H9 (cell line): ENCODE results near the gene UQCC3. TPM values are rescaled to one million over a fixed set of nuclear protein-coding genes. Genes with fewer than 3 reads are reported as not detected.

Experiments
- DNase-seq: peaks from one replicate; pipeline ENCODE4 v3.0.0-alpha.2; 2017
- H2AFZ ChIP-seq: one replicate; pipeline ENCODE4 v1.6.1; 2013; ENCODE audit warnings: mild to moderate bottlenecking, low read length, control low read depth, moderate library complexity
- H2AK5ac ChIP-seq: 2 replicates; pipeline ENCODE4 v1.6.1; 2013; ENCODE audit warnings: low read length, control low read depth, mixed read lengths; ENCODE audit not compliant: insufficient read length
- H2BK120ac ChIP-seq: one replicate; pipeline ENCODE4 v1.6.1; 2013; ENCODE audit warnings: low read depth, mild to moderate bottlenecking, low read length, control low read depth, inconsistent platforms; ENCODE audit not compliant: poor library complexity, severe bottlenecking
- H2BK12ac ChIP-seq: 2 replicates; pipeline ENCODE4 v1.6.1; 2013; ENCODE audit warnings: low read length, control low read depth, mixed read lengths, low read depth; ENCODE audit not compliant: insufficient read length
- H2BK15ac ChIP-seq: 2 replicates; pipeline ENCODE4 v1.6.1; 2013; ENCODE audit warnings: low read depth, low read length, control low read depth
- H2BK20ac ChIP-seq: one replicate; pipeline ENCODE4 v1.6.1; 2013; ENCODE audit warnings: low read depth, mild to moderate bottlenecking, low read length, control low read depth, inconsistent platforms; ENCODE audit not compliant: poor library complexity, severe bottlenecking
- H2BK5ac ChIP-seq: 2 replicates; pipeline ENCODE4 v1.6.1; 2013; ENCODE audit warnings: low read length, control low read depth, mixed read lengths; ENCODE audit not compliant: insufficient read length
- H3K14ac ChIP-seq: 2 replicates; pipeline ENCODE4 v1.6.1; 2013; ENCODE audit warnings: low read length, control low read depth; ENCODE audit not compliant: insufficient read depth
- H3K18ac ChIP-seq: 2 replicates; pipeline ENCODE4 v1.6.1; 2013; ENCODE audit warnings: low read depth, mild to moderate bottlenecking, mixed read lengths, low read length, control low read depth; ENCODE audit not compliant: insufficient read length
- H3K23ac ChIP-seq: 2 replicates; pipeline ENCODE4 v1.6.1; 2013; ENCODE audit warnings: low read length, control low read depth, mixed read lengths, low read depth; ENCODE audit not compliant: insufficient read length
- H3K23me2 ChIP-seq: 2 replicates; pipeline ENCODE4 v1.6.1; 2013; ENCODE audit warnings: low read depth, mild to moderate bottlenecking, mixed read lengths, low read length, control low read depth; ENCODE audit not compliant: insufficient read length, poor library complexity, severe bottlenecking
- H3K27ac ChIP-seq: 2 replicates; pipeline ENCODE4 v1.5.1; 2013; ENCODE audit warnings: low read length, control low read depth, mixed read lengths, low read depth; ENCODE audit not compliant: insufficient read length
- H3K27me3 ChIP-seq: 2 replicates; pipeline ENCODE4 v1.6.1; 2013; ENCODE audit warnings: low read length, control low read depth, inconsistent platforms; ENCODE audit not compliant: insufficient read depth
- H3K4ac ChIP-seq: 2 replicates; pipeline ENCODE4 v1.6.1; 2013; ENCODE audit warnings: low read depth, mild to moderate bottlenecking, control low read depth, inconsistent platforms, low read length, moderate library complexity
- H3K4me1 ChIP-seq: 2 replicates; pipeline ENCODE4 v1.6.1; 2013; ENCODE audit warnings: low read length, control low read depth, inconsistent platforms; ENCODE audit not compliant: insufficient read depth
- H3K4me2 ChIP-seq: 2 replicates; pipeline ENCODE4 v1.6.1; 2013; ENCODE audit warnings: low read length, control low read depth, mixed read lengths; ENCODE audit not compliant: insufficient read length, insufficient read depth
- H3K56ac ChIP-seq: 2 replicates; pipeline ENCODE4 v1.6.1; 2013; ENCODE audit warnings: low read depth, mild to moderate bottlenecking, mixed read lengths, low read length, control low read depth; ENCODE audit not compliant: insufficient read length
- H3K79me1 ChIP-seq: 2 replicates; pipeline ENCODE4 v1.6.1; 2013; ENCODE audit warnings: low read depth, mild to moderate bottlenecking, moderate library complexity, low read length, control low read depth, inconsistent platforms; ENCODE audit not compliant: insufficient read depth, poor library complexity, severe bottlenecking
- H3K79me2 ChIP-seq: 2 replicates; pipeline ENCODE4 v1.6.1; 2013; ENCODE audit warnings: low read length, control low read depth, inconsistent platforms; ENCODE audit not compliant: insufficient read depth
- H3K9ac ChIP-seq: 2 replicates; pipeline ENCODE4 v1.6.1; 2013; ENCODE audit warnings: low read length, control low read depth, mixed read lengths; ENCODE audit not compliant: insufficient read length; ENCODE audit errors: extremely low read depth
- H3K9me3 ChIP-seq: one replicate; pipeline ENCODE4 v1.6.1; 2013; ENCODE audit warnings: low read depth, low read length, inconsistent platforms; ENCODE audit not compliant: control insufficient read depth
- H3T11ph ChIP-seq: one replicate; pipeline ENCODE4 v1.6.1; 2013; ENCODE audit warnings: mild to moderate bottlenecking, low read length, control low read depth, inconsistent platforms
- H4K20me1 ChIP-seq: one replicate; pipeline ENCODE4 v1.6.1; 2013; ENCODE audit not compliant: control insufficient read depth, insufficient read length, insufficient read depth
- H4K5ac ChIP-seq: 2 replicates; pipeline ENCODE4 v1.6.1; 2013; ENCODE audit warnings: low read depth, mild to moderate bottlenecking, mixed read lengths, low read length, control low read depth; ENCODE audit not compliant: insufficient read length
- H4K8ac ChIP-seq: replicated peaks from 2 replicates; pipeline ENCODE4 v1.6.1; 2013; ENCODE audit warnings: low read length, control low read depth, mixed read lengths, low read depth; ENCODE audit not compliant: insufficient read length
- H4K91ac ChIP-seq: 2 replicates; pipeline ENCODE4 v1.6.1; 2013; ENCODE audit warnings: low read depth, mild to moderate bottlenecking, moderate library complexity, mixed read lengths, low read length, control low read depth; ENCODE audit not compliant: insufficient read length
- H3K27ac Mint-ChIP-seq, 3 experiments: 2 replicates in 2 of 3; 3 replicates in 1 of 3; pipeline ENCODE4 v1.8.0; 2020 to 2021; ENCODE audit warnings: mixed read lengths in 3 of 3, mild to moderate bottlenecking in 1 of 3, moderate library complexity in 1 of 3
- H3K27me3 Mint-ChIP-seq: 2 replicates; pipeline ENCODE4 v1.8.0; 2021; ENCODE audit warnings: low read depth, mild to moderate bottlenecking, moderate library complexity, mixed read lengths
- H3K36me3 Mint-ChIP-seq, 3 experiments: 2 replicates in 2 of 3; 3 replicates in 1 of 3; pipeline ENCODE4 v1.8.0; 2020 to 2021; ENCODE audit warnings: low read depth in 3 of 3, mixed read lengths in 3 of 3; ENCODE audit not compliant: insufficient read depth in 1 of 3
- H3K4me1 Mint-ChIP-seq, 2 experiments: 2 replicates each; pipeline ENCODE4 v1.8.0; 2020; ENCODE audit warnings: mixed read lengths in 2 of 2
- H3K4me3 Mint-ChIP-seq, 2 experiments: 2 replicates in 1 of 2; 3 replicates in 1 of 2; pipeline ENCODE4 v1.8.0; 2020 to 2021; ENCODE audit warnings: mild to moderate bottlenecking in 2 of 2, mixed read lengths in 2 of 2, moderate library complexity in 1 of 2
- H3K9me3 Mint-ChIP-seq, 2 experiments: 2 replicates in 1 of 2; 3 replicates in 1 of 2; pipeline ENCODE4 v1.8.0; 2020; ENCODE audit warnings: mild to moderate bottlenecking in 2 of 2, mixed read lengths in 2 of 2, moderate library complexity in 1 of 2
- WGBS: extraction: QIAGEN DNeasy Blood & Tissue Kit; methylation state at CpG from one replicate; pipeline ENCODE4 v1.1.7; 2013; ENCODE audit warnings: missing lambda C conversion rate, low lambda C conversion rate, mixed read lengths; ENCODE audit not compliant: insufficient read length; ENCODE audit errors: extremely low coverage; 5-methylcytosine and 5-hydroxymethylcytosine counted together
- total RNA-seq: library from RNA; stranded (reverse); gene quantifications from 2 replicates; pipeline ENCODE4 v1.2.1, GENCODE V29; 2021
- TF ChIP-seq, protein P1 (sequence below): fragments of 200-600 bp; sonication (generic); conservative IDR thresholded peaks from 3 replicates; pipeline ENCODE4 v1.8.0; 2021; ENCODE audit warnings: antibody characterized with exemption, mild to moderate bottlenecking

Gene UQCC3
- total RNA-seq, 1 experiment from 2014 or later: 11.1 TPM

DNA sequence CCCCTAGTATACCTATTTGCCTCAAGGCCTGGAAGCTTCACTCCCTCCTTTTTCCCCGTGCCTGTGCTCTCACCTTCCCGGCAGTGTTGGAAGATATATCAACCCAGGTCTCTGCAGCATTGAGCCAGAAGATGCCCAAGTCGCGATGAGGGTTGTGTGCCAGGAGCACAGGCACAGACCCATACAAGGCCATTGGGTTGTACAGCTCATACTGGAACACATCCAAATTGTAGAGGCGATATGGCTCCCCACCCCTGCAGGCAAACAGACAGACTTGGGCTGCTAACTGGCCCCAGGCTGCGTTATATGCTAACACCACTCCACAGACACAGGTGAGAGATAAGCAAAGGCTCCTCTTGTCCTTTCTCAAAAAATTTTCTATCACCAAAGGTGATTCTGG is 39.0 kb upstream of the UQCC3 start:
- Histone ChIP-seq H4K8ac (no peak overlapping the region), H3K27me3 (no peaks in the 10 kb centered on the region), H2BK120ac (no peak overlapping the region), H3K79me2 (no peaks in the 10 kb centered on the region), H3K14ac (no peak overlapping the region), H2BK12ac (no peak overlapping the region), H4K91ac (no peak overlapping the region), H3K4ac (no peak overlapping the region), H2BK20ac (no peak overlapping the region), H3K4me2 (no peak overlapping the region), H4K20me1 (no peaks in the 10 kb centered on the region), H4K5ac (no peak overlapping the region), H3K79me1 (no peaks in the 10 kb centered on the region), H3K23me2 (no peaks in the 10 kb centered on the region), H3K27ac (no peak overlapping the region), H3K23ac (no peak overlapping the region), H2AFZ (no peak overlapping the region), H2AK5ac (no peak overlapping the region), H2BK15ac (no peak overlapping the region), H3K9ac (no peak overlapping the region), H2BK5ac (no peak overlapping the region), H3K4me1 (no peaks in the 10 kb centered on the region), H3K9me3 (no peaks in the 10 kb centered on the region), H3K56ac (no peak overlapping the region), H3T11ph (no peak overlapping the region), H3K18ac (no peak overlapping the region)
- Mint-ChIP-seq H3K36me3 (peaks cover 70 to 97% (median 89%) of the 10 kb centered on the region in 3 experiments; a peak in 6 of 7 replicates), H3K9me3 (no peaks in the 10 kb centered on the region), H3K4me3 (no peak overlapping the region), H3K4me1 (no peaks in the 10 kb centered on the region), H3K27me3 (peaks cover 1% of the 10 kb centered on the region; the same call in 1 of the 2 replicates), H3K27ac (peak overlapping the region in 1 of 3 experiments; percentile 41; a peak in 2 of 7 replicates)
- TF ChIP-seq, protein P1, sequence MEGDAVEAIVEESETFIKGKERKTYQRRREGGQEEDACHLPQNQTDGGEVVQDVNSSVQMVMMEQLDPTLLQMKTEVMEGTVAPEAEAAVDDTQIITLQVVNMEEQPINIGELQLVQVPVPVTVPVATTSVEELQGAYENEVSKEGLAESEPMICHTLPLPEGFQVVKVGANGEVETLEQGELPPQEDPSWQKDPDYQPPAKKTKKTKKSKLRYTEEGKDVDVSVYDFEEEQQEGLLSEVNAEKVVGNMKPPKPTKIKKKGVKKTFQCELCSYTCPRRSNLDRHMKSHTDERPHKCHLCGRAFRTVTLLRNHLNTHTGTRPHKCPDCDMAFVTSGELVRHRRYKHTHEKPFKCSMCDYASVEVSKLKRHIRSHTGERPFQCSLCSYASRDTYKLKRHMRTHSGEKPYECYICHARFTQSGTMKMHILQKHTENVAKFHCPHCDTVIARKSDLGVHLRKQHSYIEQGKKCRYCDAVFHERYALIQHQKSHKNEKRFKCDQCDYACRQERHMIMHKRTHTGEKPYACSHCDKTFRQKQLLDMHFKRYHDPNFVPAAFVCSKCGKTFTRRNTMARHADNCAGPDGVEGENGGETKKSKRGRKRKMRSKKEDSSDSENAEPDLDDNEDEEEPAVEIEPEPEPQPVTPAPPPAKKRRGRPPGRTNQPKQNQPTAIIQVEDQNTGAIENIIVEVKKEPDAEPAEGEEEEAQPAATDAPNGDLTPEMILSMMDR: no peak
- no CpG with 5 or more reads among the region's 6 CpGs for WGBS
- DNase-seq: no peak
